PC-3 (cell line): ENCODE data around the gene MRM3. TPM values are rescaled to one million over a fixed set of nuclear protein-coding genes. Genes with fewer than 3 reads are reported as not detected.
"Not testable (repeated sequence)": the region's sequence is repeated elsewhere in the genome, so short reads cannot be mapped to it uniquely, and the experiment has no call there.

Source experiments
- ATAC-seq: fragments of 200-7000 bp; cut with Tn5 transposase; 2 replicates; pipeline ENCODE4 v1.9.1; 2020; ENCODE audit warnings: mild to moderate bottlenecking, moderate library complexity
- BruUV-seq: library from RNA; stranded (reverse); fragments of 400-500 nt; replicated peaks from 2 replicates; lab custom pipeline; 2021; lab: Mats Ljungman, UMichigan
- CTCF ChIA-PET: fragments of 300-600 bp; sonication (Branson Sonifier 250); formaldehyde crosslinking; loops from one replicate; lab custom pipeline; 2022; ENCODE audit warnings: antibody characterized with exemption; lab: Charles Lee
- POLR2A ChIA-PET: fragments of 300-600 bp; sonication (Branson Sonifier 250); formaldehyde crosslinking; loops from one replicate; lab custom pipeline; 2022; ENCODE audit warnings: antibody characterized with exemption; ENCODE audit not compliant: unreplicated experiment; lab: Charles Lee
- DNase-seq: peaks from one replicate; pipeline ENCODE4 v3.0.0-alpha.2; 2015
- H2AFZ ChIP-seq: fragments of 300-600 bp; sonication (generic); 2 replicates; pipeline ENCODE4 v1.6.0; 2016; ENCODE audit warnings: antibody characterized with exemption, low read length
- H3F3A ChIP-seq: fragments of 300-600 bp; sonication (generic); one replicate; pipeline ENCODE4 v1.6.0; 2017; ENCODE audit warnings: antibody characterized with exemption, low read length, control low read depth, mild to moderate bottlenecking; ENCODE audit not compliant: unreplicated experiment
- H3K27ac ChIP-seq: fragments of 300-600 bp; sonication (generic); 2 replicates; pipeline ENCODE4 v1.5.1; 2016; ENCODE audit warnings: mild to moderate bottlenecking, low read length
- H3K27me3 ChIP-seq: fragments of 300-600 bp; sonication (generic); 2 replicates; pipeline ENCODE4 v1.6.1; 2016; ENCODE audit warnings: low read length, mixed read lengths
- H3K36me3 ChIP-seq: fragments of 300-600 bp; sonication (generic); 2 replicates; pipeline ENCODE4 v1.6.1; 2016; ENCODE audit warnings: low read depth, mixed run types, low read length, mixed read lengths
- H3K4me1 ChIP-seq: fragments of 300-600 bp; sonication (generic); 2 replicates; pipeline ENCODE4 v1.5.1; 2016; ENCODE audit warnings: low read length; ENCODE audit not compliant: insufficient read depth
- H3K4me2 ChIP-seq: fragments of 300-600 bp; sonication (generic); 2 replicates; pipeline ENCODE4 v1.6.0; 2016; ENCODE audit warnings: low read length
- H3K4me3 ChIP-seq: fragments of 300-600 bp; sonication (generic); 2 replicates; pipeline ENCODE4 v1.5.1; 2016; ENCODE audit warnings: mild to moderate bottlenecking, low read length, mixed read lengths
- H3K79me2 ChIP-seq: fragments of 300-600 bp; sonication (generic); 2 replicates; pipeline ENCODE4 v1.6.1; 2017; ENCODE audit warnings: low read length, mixed read lengths
- H3K9ac ChIP-seq: fragments of 300-600 bp; sonication (generic); 2 replicates; pipeline ENCODE4 v1.6.0; 2016; ENCODE audit warnings: mild to moderate bottlenecking, low read length
- H3K9me2 ChIP-seq: fragments of 300-600 bp; sonication (generic); replicated peaks from 2 replicates; pipeline ENCODE4 v1.6.1; 2016; ENCODE audit warnings: mixed run types, low read length, mixed read lengths
- H3K9me3 ChIP-seq: fragments of 300-600 bp; sonication (generic); 2 replicates; pipeline ENCODE4 v1.6.1; 2016; ENCODE audit warnings: low read length, mixed read lengths
- H4K20me1 ChIP-seq: fragments of 300-600 bp; sonication (generic); 2 replicates; pipeline ENCODE4 v1.6.1; 2016; ENCODE audit warnings: low read length, mixed read lengths
- CTCF ChIP-seq: fragments of 300-600 bp; sonication (generic); conservative IDR thresholded peaks from 2 replicates; pipeline ENCODE4 v1.5.1; 2017; ENCODE audit warnings: antibody characterized with exemption, low read depth, mild to moderate bottlenecking, low read length
- EZH2 ChIP-seq: fragments of 300-600 bp; sonication (generic); IDR thresholded peaks from one replicate; pipeline ENCODE4 v1.6.1; 2017; ENCODE audit warnings: antibody characterized with exemption, mild to moderate bottlenecking, low read length; ENCODE audit not compliant: unreplicated experiment
- EZH2phosphoT487 ChIP-seq: fragments of 300-600 bp; sonication (generic); IDR thresholded peaks from 2 replicates; pipeline ENCODE4 v1.6.1; 2018; ENCODE audit warnings: mild to moderate bottlenecking, antibody characterized with exemption, low read length, borderline replicate concordance
- intact Hi-C: fragments of 100-400 bp; cut with micrococcal nuclease; formaldehyde crosslinking; loops from 2 replicates; pipeline ENCODE4 v1.9.0; 2023
- total RNA-seq: library from RNA; depleted of rRNA; stranded (reverse); fragments of >200 nt; gene quantifications from 2 replicates; pipeline ENCODE4 v1.2.3, GENCODE V29; 2014

Gene MRM3
- total RNA-seq, 1 experiment from 2014 or later = 40.4 TPM

GRCh38 chr17:804541-805435 lies 22.6 kb downstream of the MRM3 start:
- Histone ChIP-seq H3K27me3 (no peaks in the 10 kb centered on the region), H3K9me3 (no peaks in the 10 kb centered on the region), H3K27ac (no peak overlapping the region), H2AFZ (no peak overlapping the region), H4K20me1 (no peaks in the 10 kb centered on the region), H3K4me2 (no peak overlapping the region), H3K9ac (no peak overlapping the region), H3K4me1 (no peaks in the 10 kb centered on the region), H3K9me2 (no peaks in the 10 kb centered on the region), H3K36me3 (no peaks in the 10 kb centered on the region), H3K79me2 (no peaks in the 10 kb centered on the region), H3F3A (no peaks in the 10 kb centered on the region), H3K4me3 (no peak overlapping the region)
- ChIA-PET CTCF (no interaction called here), POLR2A (no interaction called here)
- TF ChIP-seq CTCF (no peak), EZH2 (no peak), EZH2phosphoT487 (no peak)
- DNase-seq (no peak), ATAC-seq (no peak)
- intact Hi-C loops = no loop called here
- BruUV-seq = no TSS peak

GRCh38 chr17:805886-806285 lies 23.7 kb downstream of the MRM3 start:
- intact Hi-C loops = not testable (repeated sequence)

GRCh38 chr17:806346-806745 lies 24.2 kb downstream of the MRM3 start:
- intact Hi-C loops = no loop called here

More at GRCh38 chr17:805886-806285, 23.7 kb downstream of the MRM3 start:
- H3K4me2 ChIP-seq, H3K4me1 ChIP-seq, H4K20me1 ChIP-seq, ATAC-seq, H3K79me2 ChIP-seq, H3K27me3 ChIP-seq, DNase-seq, CTCF ChIA-PET, BruUV-seq, H3K36me3 ChIP-seq, POLR2A ChIA-PET, H3K27ac ChIP-seq, H3K9me3 ChIP-seq, H3F3A ChIP-seq, H3K9me2 ChIP-seq, H3K4me3 ChIP-seq, H3K9ac ChIP-seq, H2AFZ ChIP-seq: not testable (repeated sequence)

More at GRCh38 chr17:806346-806745, 24.2 kb downstream of the MRM3 start:
- Histone ChIP-seq H2AFZ (no peak overlapping the region), H3K9me2 (no peaks in the 10 kb centered on the region), H3K27ac (no peak overlapping the region), H3K9me3 (no peaks in the 10 kb centered on the region), H3K79me2 (no peaks in the 10 kb centered on the region), H3K4me3 (no peak overlapping the region), H3K36me3 (no peaks in the 10 kb centered on the region), H3K27me3 (no peaks in the 10 kb centered on the region), H4K20me1 (no peaks in the 10 kb centered on the region), H3F3A (no peaks in the 10 kb centered on the region), H3K4me1 (no peaks in the 10 kb centered on the region), H3K9ac (no peak overlapping the region), H3K4me2 (no peak overlapping the region)
- POLR2A ChIA-PET = no interaction called here
- no TSS peak for BruUV-seq
- CTCF ChIA-PET = no interaction called here
- DNase-seq = no peak
- TF ChIP-seq EZH2 (no peak), EZH2phosphoT487 (no peak), CTCF (no peak)
- no peak for ATAC-seq
